ENCODE data around the gene BMPR1B. TPM values are rescaled to one million over a fixed set of nuclear protein-coding genes. Genes with fewer than 3 reads are reported as not detected.

Gene BMPR1B
- total RNA-seq, 3 donors from 2014 or later = 0.36 to 3.3 (median 0.81) TPM

GRCh38 chr4:94732358-94732698 lies 25.4 kb upstream of the BMPR1B start:
- DNase-seq = no peak
- Histone ChIP-seq H3K4me3 (no peak overlapping the region), H3K4me1 (ENCODE audit: low read depth) (no peaks in the 10 kb centered on the region), H3K36me3 (ENCODE audit: low read depth) (no peaks in the 10 kb centered on the region), H3K9me3 (no peaks in the 10 kb centered on the region)
- TF ChIP-seq, protein P1, sequence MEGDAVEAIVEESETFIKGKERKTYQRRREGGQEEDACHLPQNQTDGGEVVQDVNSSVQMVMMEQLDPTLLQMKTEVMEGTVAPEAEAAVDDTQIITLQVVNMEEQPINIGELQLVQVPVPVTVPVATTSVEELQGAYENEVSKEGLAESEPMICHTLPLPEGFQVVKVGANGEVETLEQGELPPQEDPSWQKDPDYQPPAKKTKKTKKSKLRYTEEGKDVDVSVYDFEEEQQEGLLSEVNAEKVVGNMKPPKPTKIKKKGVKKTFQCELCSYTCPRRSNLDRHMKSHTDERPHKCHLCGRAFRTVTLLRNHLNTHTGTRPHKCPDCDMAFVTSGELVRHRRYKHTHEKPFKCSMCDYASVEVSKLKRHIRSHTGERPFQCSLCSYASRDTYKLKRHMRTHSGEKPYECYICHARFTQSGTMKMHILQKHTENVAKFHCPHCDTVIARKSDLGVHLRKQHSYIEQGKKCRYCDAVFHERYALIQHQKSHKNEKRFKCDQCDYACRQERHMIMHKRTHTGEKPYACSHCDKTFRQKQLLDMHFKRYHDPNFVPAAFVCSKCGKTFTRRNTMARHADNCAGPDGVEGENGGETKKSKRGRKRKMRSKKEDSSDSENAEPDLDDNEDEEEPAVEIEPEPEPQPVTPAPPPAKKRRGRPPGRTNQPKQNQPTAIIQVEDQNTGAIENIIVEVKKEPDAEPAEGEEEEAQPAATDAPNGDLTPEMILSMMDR (IDR thresholded peaks at IDR 0.05) = no peak
- ATAC-seq = no peak
- intact Hi-C loops (cut with DNase I, micrococcal nuclease) = no loop called here

DNA sequence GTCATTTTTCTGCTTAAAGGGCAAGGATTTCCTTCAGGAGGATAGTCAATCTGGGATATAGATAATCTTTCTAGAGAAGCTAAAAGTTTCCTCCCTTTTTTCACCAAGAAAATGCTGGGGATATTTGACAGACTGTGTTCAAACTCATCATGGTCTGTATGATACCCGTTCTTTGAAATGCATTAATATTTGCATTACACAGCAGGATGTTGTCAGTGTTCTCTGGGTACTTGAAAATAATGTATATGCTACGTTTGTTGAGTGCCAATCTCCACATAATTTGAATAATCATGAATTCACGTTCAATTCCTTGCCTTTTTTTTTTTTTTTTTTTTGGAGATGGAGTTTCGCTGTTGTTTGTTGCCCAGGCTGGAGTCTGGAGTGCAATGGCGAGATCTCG lies 18.0 kb upstream of the BMPR1B start:
- Histone ChIP-seq H3K4me1 (ENCODE audit: low read depth) (no peaks in the 10 kb centered on the region), H3K36me3 (ENCODE audit: low read depth) (no peaks in the 10 kb centered on the region), H3K9me3 (no peaks in the 10 kb centered on the region), H3K4me3 (no peak overlapping the region)
- TF ChIP-seq, protein P1 (IDR thresholded peaks at IDR 0.05) = no peak
- ATAC-seq (no peak), DNase-seq (no peak)
- intact Hi-C loops (cut with DNase I, micrococcal nuclease) = no loop called here

GRCh38 chr4:94741304-94741703 lies 16.5 kb upstream of the BMPR1B start:
- H3K9me3 ChIP-seq = no peaks in the 10 kb centered on the region
- H3K36me3 ChIP-seq (ENCODE audit: low read depth) = no peaks in the 10 kb centered on the region
- DNase-seq (no peak), ATAC-seq (no peak)
- H3K4me1 ChIP-seq (ENCODE audit: low read depth) = no peaks in the 10 kb centered on the region
- intact Hi-C loops (cut with DNase I, micrococcal nuclease) = no loop called here
- TF ChIP-seq, protein P1 (IDR thresholded peaks at IDR 0.05) = no peak
- H3K4me3 ChIP-seq = no peak overlapping the region

DNA sequence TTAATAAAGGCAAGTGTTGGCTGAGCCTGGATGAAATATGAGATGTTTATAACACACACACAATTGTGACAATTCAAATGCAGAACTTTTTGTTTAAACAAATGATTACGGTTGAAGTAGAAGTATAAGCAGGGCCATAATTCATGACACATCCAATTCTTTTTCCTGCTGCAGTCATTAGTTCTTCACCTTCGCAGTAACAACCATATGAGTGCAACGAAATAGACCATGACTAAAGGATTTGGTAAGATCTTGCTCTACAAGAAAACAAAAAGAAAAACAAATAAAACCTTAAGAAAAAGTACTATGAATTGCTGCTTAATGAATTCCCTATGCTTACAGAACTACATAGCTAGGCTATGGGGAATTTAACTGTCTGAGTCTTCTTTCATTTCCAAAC lies 13.9 kb upstream of the BMPR1B start:
- TF ChIP-seq, protein P1 (IDR thresholded peaks at IDR 0.05) = no peak
- ATAC-seq = no peak
- Histone ChIP-seq H3K4me3 (no peak overlapping the region), H3K9me3 (no peaks in the 10 kb centered on the region), H3K4me1 (ENCODE audit: low read depth) (no peaks in the 10 kb centered on the region), H3K36me3 (ENCODE audit: low read depth) (no peaks in the 10 kb centered on the region)
- intact Hi-C loops (cut with DNase I, micrococcal nuclease) = no loop called here
- DNase-seq = no peak

GRCh38 chr4:94744850-94745249 lies 12.9 kb upstream of the BMPR1B start:
- no peak for DNase-seq
- Histone ChIP-seq H3K36me3 (ENCODE audit: low read depth) (no peaks in the 10 kb centered on the region), H3K4me3 (no peak overlapping the region), H3K9me3 (no peaks in the 10 kb centered on the region), H3K4me1 (ENCODE audit: low read depth) (no peaks in the 10 kb centered on the region)
- ATAC-seq = no peak
- intact Hi-C loops (cut with DNase I, micrococcal nuclease) = no loop called here
- TF ChIP-seq, protein P1 (IDR thresholded peaks at IDR 0.05) = no peak

GRCh38 chr4:94746746-94747145 lies 11.0 kb upstream of the BMPR1B start:
- ATAC-seq = no peak
- TF ChIP-seq, protein P1 (IDR thresholded peaks at IDR 0.05) = no peak
- DNase-seq = no peak
- Histone ChIP-seq H3K36me3 (ENCODE audit: low read depth) (no peaks in the 10 kb centered on the region), H3K4me1 (ENCODE audit: low read depth) (no peaks in the 10 kb centered on the region), H3K9me3 (no peaks in the 10 kb centered on the region), H3K4me3 (no peak overlapping the region)
- intact Hi-C loops (cut with DNase I, micrococcal nuclease) = no loop called here
